Measurements from ENCODE around the gene CADPS. TPM values are rescaled to one million over a fixed set of nuclear protein-coding genes. Genes with fewer than 3 reads are reported as not detected.
"Not testable (repeated sequence)": the region's sequence is repeated elsewhere in the genome, so short reads cannot be mapped to it uniquely, and the experiment has no call there.

The CADPS gene
- polyA plus RNA-seq, 3 donors: 1.2 to 3.8 (median 1.9) TPM

GRCh38 chr3:62587169-62587568 lies 288.0 kb downstream of the CADPS start:
- DNase-seq (ENCODE audit: extremely low read depth in 1 of 11, low read depth in 9 of 11, low spot score in 4 of 11): no peak

GRCh38 chr3:62586356-62586755 lies 288.9 kb downstream of the CADPS start:
- no peak for DNase-seq (ENCODE audit: extremely low read depth in 1 of 11, low read depth in 9 of 11, low spot score in 4 of 11)

DNA sequence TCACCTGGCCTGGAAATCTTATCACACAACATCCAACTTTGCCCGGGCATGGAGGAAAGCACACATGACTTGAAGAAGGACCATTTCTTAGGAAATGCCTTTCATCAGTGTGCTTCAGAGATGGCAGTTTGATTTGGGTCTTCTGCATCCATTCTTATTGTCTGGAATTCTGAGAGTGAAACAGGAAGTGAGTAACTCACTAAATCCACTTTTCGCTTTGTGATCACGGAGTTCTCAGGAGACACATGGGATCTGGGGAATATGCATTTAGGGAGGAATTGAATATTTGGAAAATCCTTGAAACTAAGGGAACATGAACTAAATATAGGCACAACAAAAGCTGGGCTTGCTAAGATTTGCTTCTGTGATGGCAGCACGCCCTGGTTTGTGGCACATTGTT lies 289.4 kb downstream of the CADPS start:
- DNase-seq (ENCODE audit: extremely low read depth in 1 of 11, low read depth in 9 of 11, low spot score in 4 of 11): no peak

GRCh38 chr3:62584636-62585035 lies 290.6 kb downstream of the CADPS start:
- DNase-seq (ENCODE audit: extremely low read depth in 1 of 11, low read depth in 9 of 11, low spot score in 4 of 11): no peak

DNA sequence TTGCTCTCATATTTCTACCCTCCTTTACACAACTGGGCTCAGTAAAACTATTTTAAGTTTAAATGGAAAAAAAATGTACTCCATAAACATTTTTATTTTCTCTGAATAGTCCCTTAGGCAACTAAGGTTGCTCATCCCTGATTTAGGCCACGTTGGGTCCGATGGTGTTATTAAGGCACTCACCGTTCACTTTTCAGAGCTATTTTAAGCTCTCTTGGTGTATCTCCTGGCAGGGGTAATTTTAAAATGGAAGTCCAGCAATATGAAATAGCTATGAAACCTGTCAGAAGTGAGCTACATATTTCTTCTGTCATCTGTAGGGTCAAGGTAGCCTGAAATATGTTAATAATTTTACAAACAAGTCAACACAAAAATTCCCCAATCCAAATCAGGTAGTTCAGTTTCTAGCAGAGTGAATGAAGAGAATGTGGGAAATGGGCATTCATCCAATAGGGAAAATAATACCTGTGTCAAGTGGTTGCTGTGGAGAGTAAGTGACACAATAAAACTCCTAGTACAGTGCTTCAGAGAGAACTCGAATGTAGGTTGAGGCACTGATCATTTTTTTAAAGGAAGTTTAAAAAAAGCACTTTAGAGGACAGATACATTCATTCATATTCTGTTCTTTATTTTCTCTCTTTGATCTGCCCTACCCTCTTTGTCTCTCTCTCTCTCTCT lies 292.6 kb downstream of the CADPS start:
- DNase-seq (ENCODE audit: extremely low read depth in 1 of 11, low read depth in 9 of 11, low spot score in 4 of 11): no peak

GRCh38 chr3:62580485-62580884 lies 294.7 kb downstream of the CADPS start:
- DNase-seq (ENCODE audit: extremely low read depth in 1 of 11, low read depth in 9 of 11, low spot score in 4 of 11): not testable (repeated sequence)

- no peak for DNase-seq (ENCODE audit: extremely low read depth in 1 of 11, low read depth in 9 of 11, low spot score in 4 of 11)
Observed at GRCh38 chr3:62577153-62577552, 298.1 kb downstream of the CADPS start.

GRCh38 chr3:62574266-62574898 lies 300.8 kb downstream of the CADPS start:
- no peak for DNase-seq (ENCODE audit: extremely low read depth in 1 of 11, low read depth in 9 of 11, low spot score in 4 of 11)

DNA sequence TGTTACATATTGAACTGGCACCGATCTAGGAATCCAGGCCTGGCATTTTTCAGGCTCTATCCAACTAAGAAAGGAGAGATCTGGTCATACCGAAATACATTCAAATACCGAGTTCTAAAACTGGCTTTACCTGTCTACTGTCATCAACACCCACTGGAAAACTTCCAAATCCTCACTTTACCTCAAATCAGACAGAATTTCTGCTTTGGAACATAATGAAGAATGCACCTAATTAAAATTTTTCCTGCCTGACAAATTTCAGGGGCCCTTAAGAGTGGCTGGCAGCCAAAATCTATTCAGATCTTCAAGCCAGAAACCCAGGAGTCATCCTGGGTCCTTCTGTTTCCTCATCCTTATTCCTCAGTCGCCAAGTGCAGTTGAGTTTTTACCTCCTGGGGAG lies 303.3 kb downstream of the CADPS start:
- DNase-seq (ENCODE audit: extremely low read depth in 1 of 11, low read depth in 9 of 11, low spot score in 4 of 11): no peak

GRCh38 chr3:62570888-62571287 lies 304.3 kb downstream of the CADPS start:
- no peak for DNase-seq (ENCODE audit: extremely low read depth in 1 of 11, low read depth in 9 of 11, low spot score in 4 of 11)

- no peak for DNase-seq (ENCODE audit: extremely low read depth in 1 of 11, low read depth in 9 of 11, low spot score in 4 of 11)
Observed at GRCh38 chr3:62569609-62570008, 305.6 kb downstream of the CADPS start.

DNA sequence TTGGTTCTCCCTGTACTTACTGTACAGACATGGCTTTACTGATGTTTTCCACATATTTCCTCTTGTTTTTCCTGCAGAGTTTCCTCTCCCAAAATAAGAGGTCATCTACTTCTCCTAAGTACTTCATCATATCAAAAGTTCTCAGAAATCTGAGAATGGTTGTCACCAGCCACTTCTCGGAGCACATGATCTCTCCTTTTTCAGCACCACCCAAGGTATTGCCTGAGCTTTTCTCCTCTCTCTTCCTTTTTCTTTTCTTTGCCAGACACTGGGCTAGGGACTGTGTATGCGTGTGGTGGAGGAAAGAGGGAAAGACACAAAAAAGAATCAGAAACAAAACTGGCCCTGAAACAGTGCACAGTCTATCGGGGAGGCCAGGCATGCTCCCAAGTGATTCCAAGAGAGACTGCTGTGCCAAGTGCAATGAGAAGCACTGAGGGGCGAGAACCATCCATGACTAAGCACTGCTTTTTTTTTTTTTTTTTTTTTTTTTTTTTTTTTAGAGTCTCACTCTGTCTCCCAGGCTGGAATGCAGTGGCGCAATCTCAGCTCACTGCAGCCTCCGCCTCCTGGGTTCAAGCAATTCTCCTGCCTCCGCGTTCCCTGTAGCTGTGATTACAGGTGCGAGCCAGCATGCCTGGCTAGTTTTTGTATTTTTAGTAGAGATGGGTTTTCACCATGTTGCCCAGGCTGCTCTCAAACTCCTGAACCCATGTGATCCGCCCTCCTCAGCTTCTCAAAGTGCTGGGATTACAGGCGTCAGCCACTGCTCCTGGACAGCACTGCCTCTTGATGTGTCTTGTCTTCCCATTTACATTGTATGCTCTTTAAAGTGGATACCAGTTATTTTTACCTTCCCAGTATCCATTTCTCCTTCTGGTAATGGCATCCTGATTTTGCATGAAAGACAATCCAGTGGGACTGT lies 307.9 kb downstream of the CADPS start:
- DNase-seq (ENCODE audit: extremely low read depth in 1 of 11, low read depth in 9 of 11, low spot score in 4 of 11): no peak

GRCh38 chr3:62566022-62566557 lies 309.1 kb downstream of the CADPS start:
- no peak for DNase-seq (ENCODE audit: extremely low read depth in 1 of 11, low read depth in 9 of 11, low spot score in 4 of 11)

DNA sequence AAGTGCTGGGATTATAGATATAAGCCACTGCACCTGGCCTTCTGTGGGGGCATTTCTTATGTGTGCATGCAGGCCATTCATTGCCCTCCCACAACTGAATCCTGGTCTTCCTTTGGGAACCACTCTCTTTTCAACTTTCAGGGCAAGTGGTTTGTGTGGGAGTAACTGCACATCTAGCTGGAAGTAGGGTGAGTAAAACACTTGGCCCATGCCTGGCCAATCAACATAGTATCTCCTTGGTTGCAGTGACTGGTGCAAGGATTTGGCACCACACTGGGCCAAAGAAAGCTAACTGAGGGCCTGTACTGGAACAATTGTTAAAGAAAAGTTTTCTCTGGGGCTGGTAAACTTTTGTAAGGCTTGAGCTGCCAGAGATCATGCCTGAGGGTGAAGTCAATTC lies 312.6 kb downstream of the CADPS start:
- no peak for DNase-seq (ENCODE audit: extremely low read depth in 1 of 11, low read depth in 9 of 11, low spot score in 4 of 11)

GRCh38 chr3:62562017-62562416 lies 313.2 kb downstream of the CADPS start:
- DNase-seq (ENCODE audit: extremely low read depth in 1 of 11, low read depth in 9 of 11, low spot score in 4 of 11): no peak

GRCh38 chr3:62559831-62560445 lies 315.3 kb downstream of the CADPS start:
- peak in 1 of 11 donors; percentile 5 for DNase-seq (ENCODE audit: extremely low read depth in 1 of 11, low read depth in 9 of 11, low spot score in 4 of 11)

DNA sequence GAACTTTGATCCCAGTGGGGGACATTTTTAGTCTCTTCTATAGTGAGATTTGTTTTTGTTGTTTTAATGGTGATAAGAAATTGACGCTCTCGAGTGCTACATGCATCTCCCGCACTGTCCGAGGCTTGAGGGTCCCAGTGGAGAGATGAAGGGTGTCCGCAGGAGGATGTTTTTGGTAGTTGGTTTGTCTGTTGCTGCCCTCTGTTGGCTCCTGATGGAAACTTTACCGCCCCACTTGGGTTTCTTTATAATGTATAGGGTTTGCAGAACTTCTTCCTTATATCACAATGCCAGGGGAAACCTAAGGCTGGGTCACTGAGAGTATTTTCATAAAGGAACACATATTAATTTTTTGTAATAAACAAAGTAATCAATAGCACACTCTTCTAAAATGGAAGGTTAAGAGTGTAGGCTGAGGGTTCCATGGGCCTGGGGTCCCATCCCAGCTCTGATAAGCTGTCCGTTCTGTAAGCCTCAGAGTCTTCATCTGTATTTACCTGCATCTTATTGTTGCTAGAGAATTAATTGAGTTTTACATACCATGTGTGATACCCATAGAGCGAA lies 316.6 kb downstream of the CADPS start:
- peak in 4 of 11 donors; percentile 7 to 22 (median 16) for DNase-seq (ENCODE audit: extremely low read depth in 1 of 11, low read depth in 9 of 11, low spot score in 4 of 11)

GRCh38 chr3:62557983-62558382 lies 317.2 kb downstream of the CADPS start:
- no peak for DNase-seq (ENCODE audit: extremely low read depth in 1 of 11, low read depth in 9 of 11, low spot score in 4 of 11)

- no peak for DNase-seq (ENCODE audit: extremely low read depth in 1 of 11, low read depth in 9 of 11, low spot score in 4 of 11)
Observed at GRCh38 chr3:62557450-62557849, 317.8 kb downstream of the CADPS start.

Measured in renal cortex interstitium (tissue), 11 donors.